Upper lobe of left lung (tissue), 4 donors: Measurements from ENCODE around the gene IFT27.

Source experiments
- EP300 ChIP-seq, 4 donors: sonication (generic); formaldehyde crosslinking; IDR thresholded peaks; one replicate each; pipeline ENCODE4 v1.5.1; 2017; ENCODE audit warnings: antibody characterized with exemption in 4 of 4, control low read depth in 2 of 4
- POLR2A ChIP-seq, 4 donors: fragments of 450-650 bp; IDR thresholded peaks; one replicate each; pipeline ENCODE4 v1.5.1; 2016 to 2017; ENCODE audit warnings: antibody characterized with exemption in 4 of 4, mild to moderate bottlenecking in 2 of 4
- TF ChIP-seq, protein P1 (sequence below), 6 experiments: fragments of 450-650 bp in 4 of 6; fragments of 200-600 bp in 2 of 6; sonication (generic) in 2 of 6; IDR thresholded peaks; one replicate each; pipeline ENCODE4 v1.5.1; 2016 to 2019; ENCODE audit warnings: antibody characterized with exemption in 6 of 6

DNA sequence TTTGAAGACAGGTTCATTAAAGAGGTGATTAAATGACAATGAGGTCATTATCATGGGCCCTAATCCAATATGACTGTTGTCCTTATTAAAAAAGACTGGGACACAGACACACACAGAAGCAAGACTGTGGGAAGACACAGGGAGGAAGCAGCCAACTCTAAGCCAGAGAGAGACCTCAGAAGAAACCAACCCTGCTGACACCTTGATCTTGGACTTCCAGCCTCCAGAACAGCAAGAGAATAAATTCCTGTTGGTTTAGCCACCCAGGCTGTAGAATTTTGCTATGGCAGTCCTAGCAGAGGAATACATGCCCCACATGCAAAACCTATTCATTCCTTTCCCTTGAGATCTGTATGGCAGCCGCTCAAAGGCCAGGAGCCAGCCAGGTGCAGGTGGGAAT is 36.7 kb downstream of the IFT27 start:
- TF ChIP-seq, protein P1, sequence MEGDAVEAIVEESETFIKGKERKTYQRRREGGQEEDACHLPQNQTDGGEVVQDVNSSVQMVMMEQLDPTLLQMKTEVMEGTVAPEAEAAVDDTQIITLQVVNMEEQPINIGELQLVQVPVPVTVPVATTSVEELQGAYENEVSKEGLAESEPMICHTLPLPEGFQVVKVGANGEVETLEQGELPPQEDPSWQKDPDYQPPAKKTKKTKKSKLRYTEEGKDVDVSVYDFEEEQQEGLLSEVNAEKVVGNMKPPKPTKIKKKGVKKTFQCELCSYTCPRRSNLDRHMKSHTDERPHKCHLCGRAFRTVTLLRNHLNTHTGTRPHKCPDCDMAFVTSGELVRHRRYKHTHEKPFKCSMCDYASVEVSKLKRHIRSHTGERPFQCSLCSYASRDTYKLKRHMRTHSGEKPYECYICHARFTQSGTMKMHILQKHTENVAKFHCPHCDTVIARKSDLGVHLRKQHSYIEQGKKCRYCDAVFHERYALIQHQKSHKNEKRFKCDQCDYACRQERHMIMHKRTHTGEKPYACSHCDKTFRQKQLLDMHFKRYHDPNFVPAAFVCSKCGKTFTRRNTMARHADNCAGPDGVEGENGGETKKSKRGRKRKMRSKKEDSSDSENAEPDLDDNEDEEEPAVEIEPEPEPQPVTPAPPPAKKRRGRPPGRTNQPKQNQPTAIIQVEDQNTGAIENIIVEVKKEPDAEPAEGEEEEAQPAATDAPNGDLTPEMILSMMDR (IDR thresholded peaks at IDR 0.05): no peak
- no peak for TF ChIP-seq POLR2A (IDR thresholded peaks at IDR 0.05)
- no peak for TF ChIP-seq EP300 (IDR thresholded peaks at IDR 0.05)
